H1 (cell line): Measurements from ENCODE around the gene MYO1A. TPM values are rescaled to one million over a fixed set of nuclear protein-coding genes. Genes with fewer than 3 reads are reported as not detected.

Source experiments
- CBX8 ChIP-seq: fragments of 300-800, 300-1000 bp; sonication (generic); IDR thresholded peaks from 2 replicates; pipeline ENCODE4 v1.7.1; 2016; ENCODE audit warnings: low read depth, low read length, borderline replicate concordance
- polyA plus RNA-seq, 7 experiments: library from polyadenylated mRNA; depleted of rRNA in 3 of 7; stranded (reverse) in 5 of 7; unstranded in 2 of 7; fragments of >200 nt in 5 of 7; fragments of 200-250 nt in 2 of 7; gene quantifications; 1 replicate in 5 of 7; 2 replicates in 1 of 7; 4 replicates in 1 of 7; pipeline versions ENCODE4 v1.2.1 to v1.2.3, GENCODE V29; 2011 to 2013; ENCODE audit warnings: missing spikeins in 2 of 7, mixed read lengths in 2 of 7
- total RNA-seq: library from RNA; stranded (reverse); fragmentation: NEBNext Ultra II Directional; extraction: Animal tissue kit (Norgen Biotek cat#: 25700); gene quantifications from 2 replicates; pipeline ENCODE4 v1.2.1, GENCODE V29; 2021

MYO1A gene
- total and polyA plus RNA-seq, 2 of the 8 experiments (the other 6 are each of a cell fraction or from before 2014, with no cell fraction given), result 0.54 to 0.77 TPM

- no peak for TF ChIP-seq CBX8
These were observed 69.7 kb downstream of the MYO1A start (continued) for GRCh38 chr12:56980268-56980667.
